ENCODE measurements around the gene MRPS9.

MRPS9 gene

GRCh38 chr2:105080461-105080860, 42.6 kb downstream of the MRPS9 start:
- DNase-seq: no peak

DNA sequence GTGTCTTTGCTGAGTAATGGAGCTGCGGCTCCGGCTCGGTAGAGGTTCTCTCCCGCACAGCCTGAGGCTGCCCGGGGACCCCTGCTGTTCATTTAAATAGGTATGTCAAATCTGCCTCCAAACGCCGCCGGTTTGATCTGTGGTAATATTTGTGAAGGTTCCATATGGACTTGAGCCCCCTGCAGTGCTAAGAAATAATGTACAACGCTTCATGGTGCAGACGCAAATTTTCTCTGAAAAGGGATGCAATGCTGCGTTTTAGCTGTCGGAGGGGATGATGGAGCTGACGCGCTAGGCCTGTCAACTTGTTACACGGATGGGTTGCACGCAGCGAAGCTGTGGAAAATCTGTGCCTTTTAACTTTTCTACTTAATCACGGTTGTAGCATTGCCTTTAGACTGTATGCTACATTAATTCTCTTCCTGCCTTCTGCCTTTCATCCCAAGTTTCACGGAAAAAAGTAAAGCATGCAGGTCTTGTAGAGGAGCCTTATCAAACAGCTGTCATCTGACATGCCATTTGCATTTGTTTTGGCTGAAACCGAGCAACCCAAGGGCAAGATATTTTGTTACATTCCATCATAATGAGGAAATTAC, 43.2 kb downstream of the MRPS9 start:
- peak in 1 of 2 experiments; percentile 14 for DNase-seq

DNA sequence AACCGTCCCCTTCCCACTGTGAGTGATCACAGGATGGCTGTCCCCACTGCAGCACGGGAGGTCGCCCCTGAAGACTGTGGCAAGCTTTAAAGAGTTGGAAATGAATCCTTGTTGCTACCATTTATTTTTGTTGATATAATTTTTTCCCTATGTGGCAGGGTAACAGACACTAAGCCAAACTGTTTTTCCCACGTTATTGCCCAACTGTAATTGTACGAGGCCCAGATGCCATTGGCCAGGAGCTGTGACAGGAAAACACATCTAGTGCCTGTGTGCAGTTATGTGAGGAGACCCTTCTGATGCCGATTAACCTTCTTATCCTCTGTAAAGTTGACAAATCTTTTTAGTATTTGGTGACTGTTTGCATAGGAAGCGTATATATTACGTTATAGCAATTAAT, 44.2 kb downstream of the MRPS9 start:
- DNase-seq: no peak

DNA sequence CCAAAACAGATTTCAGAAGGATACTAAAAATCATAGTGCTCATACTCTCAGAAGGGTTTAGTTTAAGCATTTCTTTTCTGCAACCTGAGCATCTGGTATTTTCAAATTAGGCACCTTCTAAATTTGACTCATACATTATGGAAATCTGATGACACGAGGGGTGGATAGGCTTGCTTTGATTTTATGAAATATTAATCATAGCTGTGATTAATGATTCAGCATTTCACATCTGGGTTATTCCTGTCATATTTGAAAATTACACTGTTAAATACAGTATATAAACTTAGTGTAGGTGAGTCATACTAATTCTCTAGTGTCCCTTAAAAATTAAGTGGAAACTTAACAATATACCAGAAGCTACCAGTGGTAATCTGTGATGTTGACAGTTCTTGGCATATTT, 47.7 kb downstream of the MRPS9 start:
- no peak for DNase-seq

DNA sequence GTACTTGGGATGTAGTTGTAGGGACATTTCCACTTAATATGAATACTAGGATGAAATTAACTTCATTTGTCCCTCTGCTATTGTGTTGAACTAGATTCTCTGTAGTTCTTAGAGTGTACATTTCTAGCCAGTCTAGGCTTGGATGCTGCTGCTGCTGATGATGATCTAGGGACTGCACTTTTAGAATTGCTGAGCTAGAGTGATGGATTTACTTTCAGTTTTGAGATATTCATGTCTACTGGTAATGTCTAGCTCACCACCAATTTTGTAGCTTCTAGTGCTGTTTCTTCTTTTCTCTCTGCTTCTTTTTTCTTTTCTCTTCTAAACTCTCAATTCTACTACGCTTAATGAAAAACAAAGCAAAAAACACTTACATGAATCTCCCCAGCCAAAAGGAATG, 49.4 kb downstream of the MRPS9 start:
- no peak for DNase-seq

DNA sequence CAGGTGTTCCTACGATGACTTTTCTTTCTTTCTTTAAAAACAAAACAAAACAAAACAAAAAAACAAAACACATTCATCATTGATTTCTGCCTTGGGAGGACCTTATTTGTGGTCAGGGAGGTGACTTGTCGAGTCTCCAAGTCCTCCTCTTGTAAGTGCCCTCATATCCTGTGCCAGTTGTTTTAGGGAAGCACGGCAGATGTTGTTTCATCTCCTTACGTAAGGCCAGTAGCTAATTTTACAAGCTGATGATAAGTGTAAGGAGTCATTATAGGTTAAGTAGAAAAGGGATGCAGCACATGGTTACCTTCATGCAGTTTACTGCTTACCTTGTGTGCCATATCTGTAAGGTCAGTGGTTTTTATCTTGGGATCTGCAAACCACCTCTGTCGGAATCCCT, 52.2 kb downstream of the MRPS9 start:
- DNase-seq: no peak

DNA sequence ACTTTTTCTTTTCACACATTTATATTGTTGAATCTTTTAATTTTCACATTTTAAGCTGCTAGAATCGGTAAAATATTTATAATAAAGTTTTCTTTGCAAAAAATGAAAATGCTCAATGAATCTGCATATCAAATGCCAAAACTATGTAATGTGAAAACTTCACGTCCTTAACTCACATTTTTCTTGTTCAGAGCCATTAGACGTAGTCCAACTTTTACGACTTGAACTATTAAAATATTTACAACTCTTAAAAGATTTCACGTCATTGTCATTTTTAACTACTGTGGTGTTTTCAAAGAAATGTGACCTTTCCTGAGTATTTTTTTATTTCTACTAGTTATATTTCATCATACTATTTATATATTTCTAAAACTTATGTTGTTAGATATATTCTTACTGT, 54.9 kb downstream of the MRPS9 start:
- DNase-seq: no peak

GRCh38 chr2:105099153-105099552, 61.3 kb downstream of the MRPS9 start:
- DNase-seq: no peak

- DNase-seq: no peak
These were observed 62.4 kb downstream of the MRPS9 start for GRCh38 chr2:105100046-105100840.

GRCh38 chr2:105102001-105102400, 64.1 kb downstream of the MRPS9 start:
- no peak for DNase-seq

GRCh38 chr2:105102963-105103421, 65.1 kb downstream of the MRPS9 start:
- no peak for DNase-seq

GRCh38 chr2:105103481-105103880, 65.6 kb downstream of the MRPS9 start:
- no peak for DNase-seq

DNA sequence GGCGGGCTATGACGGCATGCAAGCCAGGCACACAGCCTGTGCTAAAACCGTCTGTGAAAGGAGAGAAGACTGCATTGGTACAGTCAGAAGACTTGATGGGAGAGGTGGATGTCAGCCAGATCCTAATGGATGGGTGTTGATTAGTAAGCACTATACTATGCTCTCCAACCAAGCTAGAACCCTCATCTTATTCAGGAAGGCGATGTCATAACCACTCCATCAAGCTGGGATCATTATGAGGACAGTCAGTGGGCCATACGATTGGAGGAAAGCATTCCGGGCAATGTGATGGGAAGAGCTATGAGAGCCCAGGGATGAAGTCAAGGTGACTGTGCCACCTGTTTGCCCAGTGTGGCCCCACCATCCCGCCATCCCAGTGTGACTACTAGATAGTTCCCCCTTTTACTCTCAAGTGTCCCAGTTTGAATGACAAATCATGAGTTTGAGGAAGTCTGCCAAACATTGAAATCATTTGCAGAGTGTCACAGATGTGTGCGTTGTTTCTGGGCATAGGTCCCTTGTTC, 66.4 kb downstream of the MRPS9 start:
- no peak for DNase-seq

GRCh38 chr2:105110295-105110829, 72.5 kb downstream of the MRPS9 start:
- no peak for DNase-seq

DNA sequence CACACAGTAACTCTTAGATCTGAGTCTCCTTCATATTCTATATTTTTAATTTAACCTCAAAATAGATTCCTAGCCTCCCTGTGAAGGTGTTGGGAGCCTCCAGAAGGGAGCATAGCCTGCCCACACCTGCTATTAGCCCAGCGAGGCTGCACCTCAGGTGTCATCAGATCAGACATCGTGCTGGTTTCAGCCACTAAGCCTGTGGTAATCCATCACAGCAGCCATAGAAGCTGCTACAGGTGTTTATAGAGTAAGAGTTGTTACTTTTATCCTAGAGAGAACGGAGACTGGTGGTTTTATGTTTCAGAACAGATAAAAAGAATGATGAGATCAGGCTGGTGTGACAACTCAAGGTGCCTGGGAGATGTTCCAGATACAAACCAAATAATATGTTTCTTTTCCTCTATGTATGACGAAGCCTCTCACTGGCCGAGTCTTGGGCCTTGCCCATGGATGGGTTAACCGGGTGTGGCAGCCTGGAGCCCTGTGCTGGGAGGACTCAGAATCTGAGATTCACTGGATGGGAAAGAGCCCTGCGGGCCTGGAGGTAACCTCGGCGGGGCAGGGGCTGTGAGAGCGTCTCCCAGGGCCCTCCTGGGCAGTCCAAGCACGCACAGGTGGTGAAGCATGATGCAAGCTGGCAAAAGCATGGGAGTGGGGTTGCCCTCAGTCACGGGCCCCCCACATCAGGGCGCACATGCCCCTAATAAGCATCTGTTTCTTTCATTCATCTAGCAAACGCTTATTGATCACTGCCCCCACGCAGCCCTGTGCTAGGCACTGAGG, 73.7 kb downstream of the MRPS9 start:
- DNase-seq: no peak

GRCh38 chr2:105112345-105112744, 74.5 kb downstream of the MRPS9 start:
- DNase-seq: no peak

GRCh38 chr2:105113616-105114291, 75.9 kb downstream of the MRPS9 start:
- no peak for DNase-seq

- peak; percentile 5 to 59 for DNase-seq
These were observed 76.7 kb downstream of the MRPS9 start for GRCh38 chr2:105114551-105114950.

- no peak for DNase-seq
These were observed 78.5 kb downstream of the MRPS9 start for GRCh38 chr2:105116348-105116747.

GRCh38 chr2:105117565-105117964, 79.7 kb downstream of the MRPS9 start:
- DNase-seq: no peak

GRCh38 chr2:105118960-105119359, 81.1 kb downstream of the MRPS9 start:
- no peak for DNase-seq

GRCh38 chr2:105121434-105121833, 83.6 kb downstream of the MRPS9 start:
- DNase-seq: no peak

DNA sequence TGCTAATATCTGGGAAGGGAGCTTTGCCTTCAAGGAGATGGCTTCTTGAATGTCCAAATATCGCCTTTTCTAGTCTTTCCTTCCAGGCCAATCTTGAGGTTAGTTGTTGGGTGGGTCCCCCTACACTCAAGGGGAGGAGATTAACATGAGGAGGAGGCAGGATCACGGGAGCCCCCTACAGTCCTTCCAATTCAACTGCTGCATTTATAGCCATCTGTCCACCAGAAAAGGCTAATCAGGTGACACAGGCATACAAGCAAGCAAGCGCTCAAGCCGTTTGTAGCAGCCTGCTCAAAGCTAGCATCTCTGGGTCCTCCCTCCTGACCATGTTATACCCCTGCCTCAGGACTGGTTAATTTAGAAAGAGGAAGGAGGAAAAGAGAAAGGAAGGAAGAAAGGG, 87.6 kb downstream of the MRPS9 start:
- no peak for DNase-seq
